ENCODE measurements around the gene TMEM141.

TMEM141 gene

DNA sequence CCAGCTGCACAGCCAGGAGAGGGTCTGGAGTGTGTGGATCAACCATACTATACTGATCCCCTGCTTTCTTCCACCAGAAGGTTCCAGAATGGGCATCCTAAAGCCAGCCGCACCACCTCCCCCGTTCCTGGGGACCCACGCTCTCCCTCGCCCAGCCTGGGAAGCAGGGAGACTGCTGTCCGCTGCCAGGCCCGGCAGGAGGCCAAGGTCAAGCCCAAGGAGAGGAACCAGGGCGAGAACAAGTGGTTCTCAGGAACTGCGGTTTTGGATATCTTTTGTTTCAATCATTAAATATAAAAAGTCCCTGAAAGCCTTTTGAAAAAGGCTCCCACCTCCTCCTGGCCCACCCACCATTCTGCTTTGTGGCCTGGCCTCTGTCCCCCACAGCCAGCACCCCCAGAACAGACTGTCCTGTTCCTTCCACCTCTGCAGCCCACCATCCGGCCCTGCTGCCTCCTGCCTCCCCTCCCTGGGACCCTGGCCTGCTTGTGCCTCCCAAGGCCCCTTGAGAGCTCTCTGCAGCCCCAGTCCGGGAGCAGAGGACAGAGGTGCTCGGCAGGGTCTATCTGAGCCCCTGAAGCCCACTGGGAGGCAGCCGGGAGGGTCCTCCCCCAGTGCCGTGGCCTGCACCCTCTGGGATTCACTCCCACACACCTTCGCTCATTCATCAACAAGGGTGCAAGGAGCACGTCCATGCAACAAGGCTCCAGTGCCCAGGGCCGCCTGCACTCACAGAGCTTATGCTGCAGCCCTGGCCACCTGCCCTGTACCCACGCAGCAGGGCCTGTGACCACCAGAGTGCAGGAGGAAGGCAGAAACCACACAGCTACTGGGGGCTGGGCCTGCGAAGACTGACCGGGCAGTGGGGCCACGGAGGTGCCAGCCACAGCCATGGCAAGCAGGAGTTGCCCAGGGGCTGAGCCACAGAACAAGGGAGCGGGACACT is 42.2 kb upstream of the TMEM141 start:
- ChIA-PET POLR2A (interaction anchor here (1.1 kb wide), 1 partner anchor 20 kb away, joined by 5 read pairs; no protein-coding TSS in a partner anchor), CTCF (interaction anchor here (3.1 kb wide), 1 partner anchor 11 kb away, joined by 19 read pairs; no protein-coding TSS in a partner anchor)
- DNase-seq (ENCODE audit: low read depth, low spot score) = no peak
- no peak overlapping the region for H3K4me3 ChIP-seq (ENCODE audit: low read depth, low read length)
- TF ChIP-seq, protein P1, sequence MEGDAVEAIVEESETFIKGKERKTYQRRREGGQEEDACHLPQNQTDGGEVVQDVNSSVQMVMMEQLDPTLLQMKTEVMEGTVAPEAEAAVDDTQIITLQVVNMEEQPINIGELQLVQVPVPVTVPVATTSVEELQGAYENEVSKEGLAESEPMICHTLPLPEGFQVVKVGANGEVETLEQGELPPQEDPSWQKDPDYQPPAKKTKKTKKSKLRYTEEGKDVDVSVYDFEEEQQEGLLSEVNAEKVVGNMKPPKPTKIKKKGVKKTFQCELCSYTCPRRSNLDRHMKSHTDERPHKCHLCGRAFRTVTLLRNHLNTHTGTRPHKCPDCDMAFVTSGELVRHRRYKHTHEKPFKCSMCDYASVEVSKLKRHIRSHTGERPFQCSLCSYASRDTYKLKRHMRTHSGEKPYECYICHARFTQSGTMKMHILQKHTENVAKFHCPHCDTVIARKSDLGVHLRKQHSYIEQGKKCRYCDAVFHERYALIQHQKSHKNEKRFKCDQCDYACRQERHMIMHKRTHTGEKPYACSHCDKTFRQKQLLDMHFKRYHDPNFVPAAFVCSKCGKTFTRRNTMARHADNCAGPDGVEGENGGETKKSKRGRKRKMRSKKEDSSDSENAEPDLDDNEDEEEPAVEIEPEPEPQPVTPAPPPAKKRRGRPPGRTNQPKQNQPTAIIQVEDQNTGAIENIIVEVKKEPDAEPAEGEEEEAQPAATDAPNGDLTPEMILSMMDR (IDR thresholded peaks at IDR 0.05; ENCODE audit: insufficient read depth, low read length, missing control alignments) = no peak

DNA sequence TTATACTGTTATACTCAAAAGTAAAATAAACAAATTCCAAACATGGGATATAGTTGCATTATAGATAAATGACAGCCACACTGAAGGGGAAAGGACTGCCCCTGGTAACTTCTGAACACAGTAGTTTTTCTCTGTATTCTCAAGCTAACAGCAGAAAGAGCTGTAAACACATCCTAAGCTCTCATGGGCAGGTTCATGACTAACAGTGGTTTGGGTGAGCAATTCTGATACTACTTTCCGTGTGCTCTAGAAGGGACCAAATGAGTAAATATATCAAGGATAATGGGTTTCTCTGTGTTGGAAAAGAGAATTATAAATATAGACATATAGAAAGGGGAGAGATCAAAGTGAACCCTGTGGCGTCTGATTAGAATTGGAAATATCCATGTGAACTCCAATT is 40.6 kb upstream of the TMEM141 start:
- H3K4me3 ChIP-seq (ENCODE audit: low read depth, low read length) = no peak overlapping the region
- POLR2A ChIA-PET = no interaction called here
- CTCF ChIA-PET = interaction anchor here (1.8 to 3.1 kb wide), 4 partner anchors 9 to 23 kb away, joined by 6 to 19 read pairs (median 7); no protein-coding TSS in a partner anchor
- no peak for DNase-seq (ENCODE audit: low read depth, low spot score)
- TF ChIP-seq, protein P1 (IDR thresholded peaks at IDR 0.05; ENCODE audit: insufficient read depth, low read length, missing control alignments) = no peak

DNA sequence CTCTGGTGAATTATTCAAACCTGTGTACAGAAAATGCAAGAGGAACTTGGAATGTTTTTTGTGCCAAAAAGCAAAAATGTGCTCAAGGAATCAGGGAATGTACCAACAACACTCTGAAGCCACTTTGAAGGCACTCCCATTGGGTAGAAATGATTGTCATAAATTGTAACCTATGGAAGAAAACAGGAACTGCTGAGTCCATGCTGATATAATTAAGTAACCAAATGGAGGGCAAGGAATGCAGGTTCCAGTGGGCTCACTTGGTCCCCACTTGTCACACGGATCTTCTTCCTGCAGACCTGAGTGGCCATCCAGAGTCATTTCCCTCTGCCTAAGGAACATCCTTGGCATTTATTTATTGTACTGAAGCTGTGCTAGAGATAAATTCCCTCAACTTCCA is 39.9 kb upstream of the TMEM141 start:
- POLR2A ChIA-PET = no interaction called here
- TF ChIP-seq, protein P1 (IDR thresholded peaks at IDR 0.05; ENCODE audit: insufficient read depth, low read length, missing control alignments) = no peak
- CTCF ChIA-PET = interaction anchor here (1.0 to 3.1 kb wide), 5 partner anchors 9 to 24 kb away, joined by 3 to 19 read pairs (median 7); no protein-coding TSS in a partner anchor

DNA sequence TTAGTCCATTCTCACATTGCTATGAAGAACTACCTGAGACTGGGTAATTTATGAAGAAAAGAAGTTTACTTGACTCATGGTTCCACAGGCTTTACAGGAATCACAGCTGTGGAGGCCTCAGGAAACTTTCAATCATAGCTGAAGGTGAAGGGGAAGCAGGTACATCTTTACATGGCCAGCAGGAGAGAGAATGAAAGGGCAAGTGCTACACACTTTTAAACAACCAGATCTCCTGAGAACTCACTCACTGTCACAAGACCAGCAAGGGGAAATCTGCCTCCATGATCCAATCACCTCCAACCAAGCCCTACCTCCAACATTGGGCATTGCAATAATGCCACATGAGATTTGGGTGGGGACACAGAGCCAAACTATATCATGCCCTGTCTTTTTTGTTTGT is 39.3 kb upstream of the TMEM141 start:
- no peak for DNase-seq (ENCODE audit: low read depth, low spot score)
- TF ChIP-seq, protein P1 (IDR thresholded peaks at IDR 0.05; ENCODE audit: insufficient read depth, low read length, missing control alignments) = no peak
- no peak overlapping the region for H3K4me3 ChIP-seq (ENCODE audit: low read depth, low read length)
- ChIA-PET POLR2A (no interaction called here), CTCF (interaction anchor here (1.0 to 3.1 kb wide), 5 partner anchors 8 to 24 kb away, joined by 3 to 19 read pairs (median 7); no protein-coding TSS in a partner anchor)

More for the DNA sequence above, 39.9 kb upstream of the TMEM141 start:
- H3K4me3 ChIP-seq (ENCODE audit: low read depth, low read length) = no peak overlapping the region
- no peak for DNase-seq (ENCODE audit: low read depth, low spot score)

DNA sequence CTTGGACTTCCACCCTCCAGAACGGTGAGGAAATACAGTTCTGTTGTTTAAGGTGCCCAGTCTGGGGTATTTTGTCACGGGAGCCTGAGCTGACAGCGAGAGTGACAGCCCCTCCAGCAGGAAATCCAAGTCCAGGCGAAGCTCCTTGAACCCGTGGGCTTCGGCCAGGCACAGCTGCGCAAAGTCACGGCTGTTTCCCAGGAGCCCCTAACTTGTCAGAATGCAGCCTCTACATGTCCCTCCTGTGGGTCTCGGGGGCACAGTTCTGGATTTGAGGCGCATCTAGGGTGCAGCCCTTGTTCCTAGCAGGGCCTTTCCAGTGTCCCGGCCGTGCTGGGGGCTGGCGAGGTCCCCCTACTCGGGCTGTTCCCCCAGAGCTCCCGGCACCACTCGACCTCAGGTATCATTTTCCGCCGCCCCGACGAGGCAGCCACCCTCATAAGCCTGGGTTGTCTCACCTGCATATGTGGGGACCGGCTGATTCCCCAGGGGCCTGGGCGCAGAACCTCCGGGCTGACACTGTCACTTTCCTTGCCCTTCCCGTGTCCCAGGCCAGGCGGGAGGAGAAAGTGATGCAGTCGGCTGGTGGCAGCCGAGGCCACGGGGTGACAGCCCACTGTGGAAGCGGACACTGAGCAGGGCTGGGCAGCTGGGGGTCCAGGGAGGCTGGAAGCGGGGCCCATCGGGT is 37.6 kb upstream of the TMEM141 start:
- ChIA-PET CTCF (no interaction called here), POLR2A (no interaction called here)
- no peak for DNase-seq (ENCODE audit: low read depth, low spot score)
- TF ChIP-seq, protein P1 (IDR thresholded peaks at IDR 0.05; ENCODE audit: insufficient read depth, low read length, missing control alignments) = no peak
- no peak overlapping the region for H3K4me3 ChIP-seq (ENCODE audit: low read depth, low read length)

Measured in AG04449 (cell line).